ENCODE results near the gene LLPH.

LLPH gene

DNA sequence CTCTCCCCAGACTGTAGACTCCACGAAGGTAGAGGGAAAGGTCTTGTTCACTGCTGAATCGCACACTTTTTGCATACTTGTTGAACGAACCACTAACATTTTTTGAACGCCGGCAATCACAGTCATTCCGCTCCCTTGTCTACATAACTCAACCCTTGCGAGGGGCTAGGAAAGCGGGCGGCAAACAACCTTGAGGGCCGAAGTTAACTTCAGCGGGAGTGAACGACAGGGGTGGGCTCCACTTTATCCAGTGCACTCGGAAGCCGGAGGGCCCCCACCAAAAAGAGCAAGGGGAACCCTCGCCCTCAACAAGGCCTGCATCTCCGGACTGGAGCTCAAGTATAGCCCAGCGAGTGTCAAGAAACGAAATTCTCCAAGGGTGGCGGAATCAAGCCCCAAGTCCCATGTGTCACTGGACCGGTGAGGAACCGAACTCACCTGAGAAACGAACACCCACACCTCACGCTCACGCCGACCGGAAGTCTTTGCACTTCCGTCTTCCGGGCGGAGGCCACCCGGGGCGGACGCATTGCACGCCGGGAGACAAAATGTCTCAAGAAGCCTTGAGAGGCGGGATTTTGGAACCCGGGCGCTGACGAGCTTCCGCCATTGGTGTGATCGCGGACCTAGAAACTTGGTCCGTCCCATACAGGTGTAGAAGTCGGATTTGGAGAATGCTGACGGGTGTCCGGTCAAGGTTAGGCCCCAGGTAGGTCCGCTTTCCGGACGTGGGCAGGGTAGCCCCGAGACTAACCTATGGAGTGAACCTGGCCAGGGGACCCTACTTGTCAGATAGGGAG, at the start of gene LLPH:
TSS of gene LLPH (minus strand) at position 484 of the 800 bp plus-strand sequence. CDS start 1,644 bp downstream, outside the sequence.
- TF ChIP-seq, protein P1, sequence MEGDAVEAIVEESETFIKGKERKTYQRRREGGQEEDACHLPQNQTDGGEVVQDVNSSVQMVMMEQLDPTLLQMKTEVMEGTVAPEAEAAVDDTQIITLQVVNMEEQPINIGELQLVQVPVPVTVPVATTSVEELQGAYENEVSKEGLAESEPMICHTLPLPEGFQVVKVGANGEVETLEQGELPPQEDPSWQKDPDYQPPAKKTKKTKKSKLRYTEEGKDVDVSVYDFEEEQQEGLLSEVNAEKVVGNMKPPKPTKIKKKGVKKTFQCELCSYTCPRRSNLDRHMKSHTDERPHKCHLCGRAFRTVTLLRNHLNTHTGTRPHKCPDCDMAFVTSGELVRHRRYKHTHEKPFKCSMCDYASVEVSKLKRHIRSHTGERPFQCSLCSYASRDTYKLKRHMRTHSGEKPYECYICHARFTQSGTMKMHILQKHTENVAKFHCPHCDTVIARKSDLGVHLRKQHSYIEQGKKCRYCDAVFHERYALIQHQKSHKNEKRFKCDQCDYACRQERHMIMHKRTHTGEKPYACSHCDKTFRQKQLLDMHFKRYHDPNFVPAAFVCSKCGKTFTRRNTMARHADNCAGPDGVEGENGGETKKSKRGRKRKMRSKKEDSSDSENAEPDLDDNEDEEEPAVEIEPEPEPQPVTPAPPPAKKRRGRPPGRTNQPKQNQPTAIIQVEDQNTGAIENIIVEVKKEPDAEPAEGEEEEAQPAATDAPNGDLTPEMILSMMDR (IDR thresholded peaks at IDR 0.05) = no peak

DNA sequence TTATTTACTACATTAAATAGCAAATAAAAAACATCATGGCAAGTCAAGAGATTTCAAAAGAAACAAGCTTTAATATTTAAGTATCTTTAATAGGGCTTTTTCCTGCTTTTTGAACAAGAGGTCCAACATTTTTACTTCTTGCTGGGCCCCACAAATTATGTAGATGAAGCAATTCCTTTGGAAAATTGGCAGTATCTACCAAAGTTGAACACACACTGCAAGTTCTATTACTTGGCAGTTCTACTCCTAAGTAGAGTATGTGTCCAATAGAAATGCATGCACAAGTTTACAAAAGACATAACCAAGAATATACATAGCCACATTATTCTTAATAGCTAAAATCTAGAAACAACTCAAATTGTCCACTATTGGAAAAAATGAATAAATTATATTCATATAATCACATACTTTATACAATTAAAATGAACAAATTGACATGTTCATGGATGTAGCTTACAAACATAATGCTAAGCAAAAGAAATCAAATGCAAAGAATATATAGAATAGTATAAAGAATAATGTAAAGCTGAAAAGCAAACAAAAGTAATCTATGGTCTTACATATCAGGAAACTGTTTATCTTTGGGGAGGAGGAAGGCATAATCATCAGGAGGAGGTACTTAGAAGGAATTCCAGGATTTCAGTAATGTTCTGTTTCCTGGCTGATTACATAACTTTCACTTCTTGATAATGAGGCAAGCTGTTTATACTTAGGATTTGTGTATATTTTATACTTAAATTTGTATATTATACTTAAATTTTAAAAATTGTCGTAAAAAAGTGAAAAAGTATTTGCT, 45.8 kb upstream of the LLPH start:
- TF ChIP-seq, protein P1 (IDR thresholded peaks at IDR 0.05) = no peak

DNA sequence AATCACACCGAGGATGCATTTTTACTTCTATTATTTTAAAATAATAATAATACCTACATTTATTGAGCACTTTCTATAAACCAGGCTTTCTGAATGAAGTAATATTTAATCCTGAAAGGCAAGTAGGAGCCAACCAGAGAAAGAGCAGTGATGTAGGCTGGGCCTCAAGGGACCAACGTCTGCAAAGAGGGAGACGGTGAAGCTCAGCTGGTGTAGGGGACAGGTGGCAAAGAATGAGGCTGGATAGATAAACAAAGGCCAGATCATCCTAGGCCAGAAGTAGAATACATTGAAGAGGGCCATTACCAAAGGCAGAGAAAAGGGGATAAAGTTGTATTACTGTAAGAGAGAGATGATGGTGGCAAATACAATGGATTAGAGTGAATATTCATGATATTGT, 40.1 kb upstream of the LLPH start:
- TF ChIP-seq, protein P1 (IDR thresholded peaks at IDR 0.05) = no peak

DNA sequence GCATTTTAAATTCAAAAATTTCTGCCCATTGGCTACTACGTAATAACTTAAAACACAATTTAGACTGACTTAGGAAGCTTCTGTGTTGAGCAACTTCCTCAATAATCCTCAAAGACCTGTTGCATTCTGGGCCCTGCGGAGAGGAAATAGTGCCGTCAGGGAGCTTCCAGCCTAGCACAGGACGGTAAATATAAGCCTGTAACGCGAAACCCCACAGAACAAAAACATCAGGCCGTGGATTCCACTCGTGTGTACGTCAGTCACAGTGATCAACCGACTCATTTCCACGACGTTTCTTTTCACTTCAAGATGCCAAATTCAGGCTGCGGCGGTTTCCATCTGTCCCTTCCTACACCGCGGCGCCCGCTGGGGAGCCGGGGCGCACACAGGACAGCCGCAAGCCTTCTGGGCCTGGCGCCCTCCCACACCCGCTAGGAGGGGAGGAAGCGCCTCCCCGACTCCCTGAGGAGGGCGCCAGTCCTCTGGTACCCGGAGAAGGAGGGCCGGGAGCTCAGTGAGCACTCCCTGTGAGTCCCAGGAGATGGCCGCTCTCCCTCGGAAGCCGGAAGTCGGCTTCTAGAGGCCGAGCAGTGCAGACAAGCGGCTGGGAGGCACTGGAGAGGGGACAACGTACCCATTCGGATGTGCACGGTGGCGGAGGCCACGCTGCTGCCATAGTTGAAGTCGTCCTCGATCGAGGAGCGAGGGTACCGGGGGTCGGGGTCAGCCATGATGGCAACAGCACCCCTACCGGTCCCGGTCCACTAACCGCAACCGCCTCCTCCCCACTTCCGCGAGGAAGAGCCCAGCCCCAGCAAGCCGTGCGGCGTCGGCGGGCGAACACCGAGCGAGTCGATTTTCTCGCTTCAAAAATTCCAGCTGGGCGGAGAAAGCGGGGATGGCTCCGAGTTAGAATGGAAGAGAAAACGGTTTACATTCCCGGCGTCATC, 38.9 kb upstream of the LLPH start, which contains the start of gene TMBIM4:
TSS of gene TMBIM4 (minus strand) at position 776 of the 950 bp plus-strand sequence. CDS start at position 731, 45 bp downstream.
- TF ChIP-seq, protein P1 (IDR thresholded peaks at IDR 0.05) = peak; percentile 54

DNA sequence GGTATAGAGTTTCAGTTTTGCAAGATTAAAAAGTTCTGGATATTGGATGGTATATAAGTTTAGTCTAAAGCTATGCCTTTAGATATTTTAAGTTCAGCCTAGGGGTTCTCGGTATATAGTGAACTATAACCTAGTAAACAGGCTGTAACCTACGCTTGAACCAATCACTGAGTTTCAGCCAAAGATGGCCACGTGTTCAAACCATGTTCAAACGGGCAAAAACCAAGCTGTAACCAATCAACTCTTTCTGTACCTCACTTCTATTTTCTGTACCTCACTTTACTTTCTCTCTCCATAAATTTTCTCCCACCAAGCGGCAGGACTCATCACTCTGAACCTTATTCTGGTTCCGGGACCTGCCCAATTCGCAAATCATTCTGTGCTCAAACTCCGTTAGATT, 37.9 kb upstream of the LLPH start:
- TF ChIP-seq, protein P1 (IDR thresholded peaks at IDR 0.05) = no peak

DNA sequence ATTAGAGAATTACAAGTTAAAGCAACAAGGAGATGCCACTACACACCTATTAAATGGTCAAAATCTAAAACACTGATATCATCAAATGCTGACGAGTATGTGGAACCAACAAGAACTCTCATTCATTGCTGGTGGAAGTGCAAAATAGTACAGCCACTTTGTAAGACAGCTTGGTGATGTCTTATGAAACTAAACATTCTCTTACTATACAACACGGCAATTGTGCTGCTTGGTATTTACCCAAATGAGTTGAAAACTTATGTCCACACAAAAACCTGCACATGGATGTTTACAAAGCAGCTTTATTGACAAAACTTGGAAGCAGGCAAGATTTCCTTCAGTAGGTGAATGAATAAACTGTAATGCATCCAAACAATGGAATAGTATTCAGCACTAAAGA, 36.0 kb upstream of the LLPH start:
- TF ChIP-seq, protein P1 (IDR thresholded peaks at IDR 0.05) = no peak

DNA sequence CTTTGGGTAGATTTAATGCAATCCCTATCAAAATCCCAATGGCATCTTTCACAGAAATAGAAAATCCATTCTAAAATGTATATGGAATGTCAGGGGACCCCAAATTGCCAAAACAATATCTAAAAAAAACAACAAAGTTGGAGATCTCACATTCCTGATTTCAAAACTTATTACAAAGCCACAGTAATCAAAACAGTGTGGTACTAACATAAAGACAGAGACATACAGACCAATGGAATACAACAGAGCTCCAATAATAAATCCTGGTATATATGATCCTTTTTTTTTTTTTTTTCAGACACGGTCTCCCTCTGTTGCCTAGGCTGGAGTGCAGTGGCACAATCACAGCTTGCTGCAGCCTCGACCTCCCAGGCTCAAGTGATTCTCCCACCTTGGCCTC, 34.6 kb upstream of the LLPH start:
- TF ChIP-seq, protein P1 (IDR thresholded peaks at IDR 0.05) = no peak

Measured in LNCAP (cell line).